ENCODE data around the gene SDC1.

SDC1 gene

GRCh38 chr2:20222769-20223406, 2.0 kb downstream of the SDC1 start:
- Mint-ChIP-seq H3K9me3 (no peaks in the 10 kb centered on the region), H3K27ac (no peak overlapping the region), H3K4me3 (peak overlapping the region; percentile 21), H3K27me3 (ENCODE audit: low read depth) (peaks cover 55% of the 10 kb centered on the region), H3K4me1 (ENCODE audit: low read depth) (no peaks in the 10 kb centered on the region), H3K36me3 (ENCODE audit: low read depth) (no peaks in the 10 kb centered on the region)
- no peak for DNase-seq (ENCODE audit: low spot score)

- no peak for DNase-seq (ENCODE audit: low spot score)
Measured at GRCh38 chr2:20222014-20222768, 2.7 kb downstream of the SDC1 start.

GRCh38 chr2:20221555-20221973, 3.4 kb downstream of the SDC1 start:
- Mint-ChIP-seq H3K36me3 (ENCODE audit: low read depth) (no peaks in the 10 kb centered on the region), H3K4me3 (peak overlapping the region; percentile 22), H3K4me1 (ENCODE audit: low read depth) (no peaks in the 10 kb centered on the region), H3K9me3 (no peaks in the 10 kb centered on the region), H3K27ac (no peak overlapping the region), H3K27me3 (ENCODE audit: low read depth) (peaks cover 44% of the 10 kb centered on the region)
- DNase-seq (ENCODE audit: low spot score): no peak

More at GRCh38 chr2:20222014-20222768, 2.7 kb downstream of the SDC1 start:
- Mint-ChIP-seq H3K27ac (no peak overlapping the region), H3K36me3 (ENCODE audit: low read depth) (no peaks in the 10 kb centered on the region), H3K4me1 (ENCODE audit: low read depth) (no peaks in the 10 kb centered on the region), H3K4me3 (peak overlapping the region; percentile 22), H3K9me3 (no peaks in the 10 kb centered on the region), H3K27me3 (ENCODE audit: low read depth) (peaks cover 48% of the 10 kb centered on the region)

- no peak overlapping the region for H3K27ac Mint-ChIP-seq
- H3K4me1 Mint-ChIP-seq (ENCODE audit: low read depth): no peaks in the 10 kb centered on the region
- no peaks in the 10 kb centered on the region for H3K36me3 Mint-ChIP-seq (ENCODE audit: low read depth)
- no peak overlapping the region for H3K4me3 Mint-ChIP-seq
- H3K27me3 Mint-ChIP-seq (ENCODE audit: low read depth): peaks cover 38% of the 10 kb centered on the region
- H3K9me3 Mint-ChIP-seq: no peaks in the 10 kb centered on the region
- DNase-seq (ENCODE audit: low spot score): no peak
Measured at GRCh38 chr2:20220806-20221554, 4.0 kb downstream of the SDC1 start.

- Mint-ChIP-seq H3K27ac (no peak overlapping the region), H3K36me3 (ENCODE audit: low read depth) (no peaks in the 10 kb centered on the region), H3K4me3 (no peak overlapping the region), H3K9me3 (no peaks in the 10 kb centered on the region), H3K4me1 (ENCODE audit: low read depth) (no peaks in the 10 kb centered on the region), H3K27me3 (ENCODE audit: low read depth) (peaks cover 29% of the 10 kb centered on the region)
- no peak for DNase-seq (ENCODE audit: low spot score)
Measured at GRCh38 chr2:20219763-20220380, 5.1 kb downstream of the SDC1 start.

GRCh38 chr2:20218331-20219320, 6.3 kb downstream of the SDC1 start:
- DNase-seq (ENCODE audit: low spot score): no peak
- Mint-ChIP-seq H3K4me3 (no peak overlapping the region), H3K9me3 (no peaks in the 10 kb centered on the region), H3K27ac (no peak overlapping the region), H3K4me1 (ENCODE audit: low read depth) (no peaks in the 10 kb centered on the region), H3K36me3 (ENCODE audit: low read depth) (no peaks in the 10 kb centered on the region), H3K27me3 (ENCODE audit: low read depth) (peaks cover 29% of the 10 kb centered on the region)

- Mint-ChIP-seq H3K27ac (no peak overlapping the region), H3K27me3 (ENCODE audit: low read depth) (peaks cover 21% of the 10 kb centered on the region), H3K9me3 (no peaks in the 10 kb centered on the region), H3K36me3 (ENCODE audit: low read depth) (no peaks in the 10 kb centered on the region), H3K4me1 (ENCODE audit: low read depth) (no peaks in the 10 kb centered on the region), H3K4me3 (no peak overlapping the region)
- DNase-seq (ENCODE audit: low spot score): no peak
Measured at GRCh38 chr2:20217041-20217970, 7.6 kb downstream of the SDC1 start.

GRCh38 chr2:20216130-20217025, 8.6 kb downstream of the SDC1 start:
- H3K27ac Mint-ChIP-seq: no peak overlapping the region
- H3K27me3 Mint-ChIP-seq (ENCODE audit: low read depth): peaks cover 12% of the 10 kb centered on the region
- no peaks in the 10 kb centered on the region for H3K4me1 Mint-ChIP-seq (ENCODE audit: low read depth)
- no peak for DNase-seq (ENCODE audit: low spot score)
- no peak overlapping the region for H3K4me3 Mint-ChIP-seq
- no peaks in the 10 kb centered on the region for H3K36me3 Mint-ChIP-seq (ENCODE audit: low read depth)
- no peaks in the 10 kb centered on the region for H3K9me3 Mint-ChIP-seq

- no peaks in the 10 kb centered on the region for H3K36me3 Mint-ChIP-seq (ENCODE audit: low read depth)
- peaks cover 2% of the 10 kb centered on the region for H3K27me3 Mint-ChIP-seq (ENCODE audit: low read depth)
- no peak for DNase-seq (ENCODE audit: low spot score)
- H3K4me1 Mint-ChIP-seq (ENCODE audit: low read depth): no peaks in the 10 kb centered on the region
- no peak overlapping the region for H3K4me3 Mint-ChIP-seq
- H3K9me3 Mint-ChIP-seq: no peaks in the 10 kb centered on the region
- no peak overlapping the region for H3K27ac Mint-ChIP-seq
Measured at GRCh38 chr2:20215183-20216040, 9.5 kb downstream of the SDC1 start.

GRCh38 chr2:20214566-20215182, 10.3 kb downstream of the SDC1 start:
- Mint-ChIP-seq H3K4me3 (no peak overlapping the region), H3K36me3 (ENCODE audit: low read depth) (no peaks in the 10 kb centered on the region), H3K4me1 (ENCODE audit: low read depth) (no peaks in the 10 kb centered on the region), H3K9me3 (no peaks in the 10 kb centered on the region), H3K27ac (no peak overlapping the region), H3K27me3 (ENCODE audit: low read depth) (no peaks in the 10 kb centered on the region)
- DNase-seq (ENCODE audit: low spot score): no peak

Data from T-helper 2 cell treated with Interferon-gamma antibody and Interleukin-4, amounts not matched to agents 5 μg/mL and 100 μg/mL, for 36 hours (primary cell).